Hematopoietic multipotent progenitor cell treated with erythropoietin and hydrocortisone succinate and interleukin-3 and kit ligand, for 15 days (in vitro differentiated cells): ENCODE results near the gene NXT2.
A peak's percentile ranks its signal among the peaks of the same experiment; 100 is the strongest.
"Not testable (repeated sequence)": the region's sequence is repeated elsewhere in the genome, so short reads cannot be mapped to it uniquely, and the experiment has no call there.

Experiments
- DNase-seq: peaks from one replicate; pipeline ENCODE4 v3.0.0-alpha.2; 2015; ENCODE audit warnings: low spot score

Gene NXT2

DNA sequence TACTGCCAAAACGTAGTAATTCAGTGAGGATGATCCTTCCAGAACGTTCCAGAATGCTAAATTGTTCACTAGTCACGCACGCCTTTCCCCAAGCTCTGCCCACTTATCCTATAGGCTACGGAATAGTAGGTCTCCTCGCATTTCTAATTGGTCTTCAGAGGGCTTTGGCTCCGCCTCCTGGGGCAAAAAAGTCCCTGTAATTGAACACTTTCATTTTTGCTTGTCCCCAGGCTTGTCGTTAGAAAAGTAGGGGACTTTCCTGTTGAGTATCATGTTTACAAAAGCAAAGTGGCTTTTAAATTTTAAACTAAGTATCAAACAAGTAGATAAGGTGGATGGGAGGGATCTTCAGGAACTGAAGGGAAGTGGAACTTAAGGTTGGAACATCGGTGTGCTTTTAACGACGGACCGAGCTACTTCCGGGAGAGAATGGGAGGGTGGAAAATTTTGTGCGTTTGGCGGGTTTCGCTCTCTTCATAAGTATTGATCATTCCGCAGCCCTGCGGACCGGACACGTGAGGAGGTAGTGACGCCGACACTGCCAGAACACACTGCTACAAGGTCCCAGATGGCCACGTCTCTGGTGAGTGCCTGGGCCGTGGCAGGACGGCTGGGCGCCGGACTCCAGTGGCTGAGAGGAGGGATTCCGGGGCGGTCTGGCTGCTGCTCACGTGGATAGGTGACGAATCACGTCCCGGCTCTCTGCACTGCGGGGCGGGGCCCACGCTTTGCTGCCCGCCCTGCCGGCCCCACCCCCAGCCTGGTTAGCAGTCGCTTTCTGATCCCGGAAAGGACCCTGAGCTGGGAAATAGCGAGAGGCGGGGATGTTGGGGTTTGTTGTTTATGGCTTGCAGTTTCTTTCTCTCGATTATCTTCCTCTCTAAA lies at the start of gene NXT2:
Gene NXT2, plus strand, starts transcription at position 406 of the 885 bp plus-strand sequence. Its CDS starts 163 bp downstream, at position 569.
- peak; percentile 87 for DNase-seq

GRCh38 chrX:109487640-109488039 lies 49.0 kb upstream of the NXT2 start:
- no peak for DNase-seq

- no peak for DNase-seq
Measured at GRCh38 chrX:109489174-109489573, 47.5 kb upstream of the NXT2 start.

DNA sequence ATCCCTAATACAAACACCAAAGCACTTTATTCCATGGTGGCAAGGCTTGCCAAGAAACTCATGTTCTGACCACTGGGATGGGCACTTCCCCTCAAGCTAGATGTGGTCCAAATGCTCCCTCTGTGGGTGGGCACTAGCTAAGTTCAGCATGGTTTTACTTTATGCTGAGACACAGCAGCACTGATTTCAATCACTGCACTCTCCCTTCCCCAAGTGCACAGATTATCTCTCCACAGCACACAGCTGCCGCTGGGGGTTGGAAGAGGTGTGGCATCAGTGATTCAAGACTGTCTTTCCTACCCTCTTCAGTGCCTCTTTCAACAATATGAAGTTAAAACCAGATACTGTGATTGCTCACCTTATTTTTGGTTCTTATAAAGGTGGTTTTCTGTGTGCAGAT lies 38.2 kb upstream of the NXT2 start:
- no peak for DNase-seq

- no peak for DNase-seq
Measured at GRCh38 chrX:109501176-109501575, 35.5 kb upstream of the NXT2 start.

DNA sequence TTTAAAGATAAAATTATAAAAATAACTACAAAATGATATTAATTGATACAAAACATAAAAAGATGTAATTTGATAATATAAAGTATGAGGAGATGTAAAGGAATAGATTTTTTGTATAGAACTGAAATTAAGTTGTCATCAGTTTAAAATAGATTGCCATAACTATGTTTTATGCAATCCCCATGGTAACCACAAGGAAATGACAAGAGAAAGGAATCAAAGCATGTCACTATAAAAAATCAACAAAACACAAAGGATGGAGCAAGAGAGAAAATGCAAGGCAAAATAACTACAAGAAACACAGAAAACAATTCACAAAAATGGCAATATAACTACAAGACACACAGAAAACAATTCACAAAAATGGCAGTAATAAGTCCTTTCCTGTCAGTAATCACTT lies 27.7 kb upstream of the NXT2 start:
- DNase-seq = no peak

DNA sequence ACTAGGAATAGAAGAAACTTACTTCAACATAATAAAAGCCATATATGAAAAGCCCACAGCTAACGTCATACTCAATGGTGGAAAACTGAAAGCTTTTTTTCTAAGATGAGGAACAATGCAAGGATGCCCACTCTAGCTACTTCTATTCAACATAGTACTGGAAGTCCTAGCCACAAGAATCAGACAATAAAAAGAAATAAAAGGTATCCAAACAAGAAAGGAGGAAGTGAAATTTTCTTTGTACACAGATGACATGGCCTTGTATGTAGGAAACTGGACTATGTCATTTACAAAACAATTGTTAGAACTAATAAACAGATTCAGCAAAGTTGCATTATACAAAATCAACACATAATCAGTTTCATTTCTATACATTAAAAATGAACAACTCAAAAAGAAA lies 25.5 kb upstream of the NXT2 start:
- DNase-seq = no peak

DNA sequence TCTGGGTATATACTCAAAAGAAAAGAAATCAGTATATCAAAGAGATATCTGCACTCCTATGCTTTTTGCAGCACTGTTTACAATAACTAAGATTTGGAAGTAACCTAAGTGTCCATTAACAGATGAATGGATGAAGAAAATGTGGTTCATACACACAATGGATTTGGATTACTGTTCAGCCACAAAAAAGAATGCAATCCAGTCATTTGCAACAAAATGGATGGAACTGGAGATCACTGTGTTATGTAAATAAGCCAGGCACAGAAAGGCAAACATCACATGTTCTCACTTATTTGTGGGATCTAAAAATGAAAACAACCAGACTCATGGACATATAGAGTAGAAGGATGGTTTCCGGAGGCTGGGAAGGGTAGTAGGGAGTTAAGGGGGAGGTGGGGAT lies 17.6 kb upstream of the NXT2 start:
- DNase-seq = no peak

GRCh38 chrX:109533005-109533404 lies 3.6 kb upstream of the NXT2 start:
- no peak for DNase-seq

- no peak for DNase-seq
Measured at GRCh38 chrX:109533631-109534030, 3.0 kb upstream of the NXT2 start.

- no peak for DNase-seq
Measured at GRCh38 chrX:109534933-109535332, 1.7 kb upstream of the NXT2 start.

DNA sequence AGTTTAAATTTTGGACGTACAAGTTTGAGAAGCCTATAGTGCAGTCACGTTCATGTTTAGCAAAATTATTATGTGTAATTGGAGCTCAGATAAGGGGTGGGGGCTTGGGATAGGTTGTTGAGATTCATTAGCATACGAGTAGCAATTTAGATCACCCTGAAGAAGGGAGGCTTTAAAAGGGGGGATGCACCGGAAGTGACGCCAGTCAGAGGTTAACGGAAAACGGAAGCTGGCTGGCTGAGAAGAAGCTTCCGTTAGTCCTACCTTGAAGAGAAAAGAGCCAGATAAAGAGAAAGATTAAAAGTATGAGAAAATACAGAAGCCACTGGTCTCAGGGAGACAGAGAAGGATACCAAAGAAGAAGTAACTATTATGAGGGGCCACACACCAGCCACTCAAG lies 1.1 kb upstream of the NXT2 start:
- DNase-seq = no peak

DNA sequence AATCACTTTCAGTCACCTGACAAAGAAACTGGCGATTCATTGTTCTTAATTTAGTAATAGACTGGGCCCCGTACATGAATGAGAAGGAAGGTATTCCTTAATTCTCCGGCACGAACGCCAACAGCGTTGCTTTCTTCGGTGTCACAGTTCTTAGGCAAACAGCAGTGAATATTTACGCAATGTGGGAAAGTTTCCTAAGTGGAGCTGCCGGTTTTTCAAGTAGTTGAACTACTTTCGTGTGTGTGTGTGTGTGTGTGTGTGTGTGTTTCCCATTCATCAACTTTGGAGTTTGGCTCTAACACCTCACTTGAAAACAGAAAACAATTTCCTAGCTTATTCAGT lies 651 bp downstream of the NXT2 start:
- DNase-seq = no peak

GRCh38 chrX:109539007-109539406 lies 2.4 kb downstream of the NXT2 start:
- not testable (repeated sequence) for DNase-seq

GRCh38 chrX:109553862-109554261 lies 17.2 kb downstream of the NXT2 start:
- DNase-seq = no peak

DNA sequence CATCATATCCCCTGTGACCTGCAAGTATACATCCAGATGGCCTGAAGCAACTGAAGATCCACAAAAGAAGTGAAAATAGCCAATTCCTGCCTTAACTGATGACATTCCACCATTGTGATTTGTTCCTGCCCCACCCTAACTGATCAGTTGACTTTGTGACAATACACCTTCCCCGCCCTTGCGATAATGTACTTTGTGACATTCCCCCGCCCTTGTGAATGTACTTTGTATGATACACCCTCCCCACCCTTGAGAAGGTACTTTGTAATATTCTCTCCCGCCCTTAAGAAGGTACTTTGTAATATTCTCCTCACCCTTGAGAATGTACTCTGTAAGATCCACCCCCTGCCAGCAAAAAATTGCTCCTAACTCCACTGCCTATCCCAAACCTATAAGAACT lies 39.4 kb downstream of the NXT2 start:
- not testable (repeated sequence) for DNase-seq

DNA sequence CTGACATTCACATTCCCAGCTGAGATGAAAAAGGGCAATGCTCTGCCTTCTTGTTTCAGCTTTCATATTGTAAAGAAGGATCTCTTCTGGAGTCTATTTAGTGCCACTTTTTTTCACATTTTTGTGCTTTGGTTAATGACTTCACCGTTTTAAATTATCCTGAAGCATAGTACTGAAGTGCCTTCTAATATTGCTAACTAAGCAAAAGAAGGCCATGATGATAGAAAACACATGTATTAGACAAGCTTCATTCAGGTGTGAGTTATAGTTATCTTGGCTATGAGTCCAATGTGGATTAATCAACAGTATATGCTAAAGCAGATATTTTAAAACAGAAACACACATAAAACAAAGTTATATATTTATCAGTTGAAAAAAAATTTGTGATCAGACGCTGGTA lies 40.4 kb downstream of the NXT2 start:
- DNase-seq = no peak

- DNase-seq = no peak
Measured at GRCh38 chrX:109578916-109579315, 42.3 kb downstream of the NXT2 start.

GRCh38 chrX:109585488-109585887 lies 48.8 kb downstream of the NXT2 start:
- DNase-seq = no peak

- no peak for DNase-seq
Measured at GRCh38 chrX:109590176-109590575, 53.5 kb downstream of the NXT2 start.
